Measurements from ENCODE around the gene MYLK.

Gene MYLK

DNA sequence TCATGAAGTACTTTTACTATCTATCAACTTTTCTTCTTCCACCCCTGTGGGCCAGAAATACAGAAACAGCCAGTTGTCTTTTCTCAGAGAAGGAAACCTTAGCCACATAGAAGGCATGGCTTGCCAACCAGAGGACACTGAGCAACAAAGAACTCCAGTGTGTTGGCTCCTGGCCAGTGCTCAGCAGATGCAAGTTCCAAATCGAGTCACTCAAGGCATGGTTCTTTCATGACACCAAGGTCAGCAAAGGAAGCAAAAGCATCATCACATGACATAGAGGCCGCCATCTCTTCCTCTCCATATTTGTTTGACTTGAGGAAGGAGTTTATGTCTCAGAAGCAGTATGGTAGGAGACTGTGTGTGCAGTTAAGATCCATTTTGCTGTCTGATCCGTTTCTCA, 92.2 kb downstream of the MYLK start:
- DNase-seq, result no peak

DNA sequence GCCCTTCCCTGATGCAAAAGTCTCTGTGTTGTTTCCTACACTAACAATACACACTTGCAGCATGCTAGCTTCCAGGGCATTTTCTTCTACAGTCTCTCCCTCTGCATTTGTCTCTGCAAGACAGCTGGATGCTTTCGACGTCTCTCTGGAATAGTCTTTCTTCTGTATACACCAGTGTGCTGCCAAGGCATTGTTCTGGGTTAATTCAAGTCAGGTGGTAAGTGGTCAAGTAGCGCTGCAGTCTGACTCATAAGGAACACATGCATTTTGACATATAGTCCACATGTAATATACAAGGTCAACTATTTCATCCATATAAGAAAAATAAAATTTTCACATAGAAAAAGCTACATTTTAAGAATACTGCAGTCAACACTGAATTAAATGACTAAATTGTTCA, 92.7 kb downstream of the MYLK start:
- no peak for DNase-seq

DNA sequence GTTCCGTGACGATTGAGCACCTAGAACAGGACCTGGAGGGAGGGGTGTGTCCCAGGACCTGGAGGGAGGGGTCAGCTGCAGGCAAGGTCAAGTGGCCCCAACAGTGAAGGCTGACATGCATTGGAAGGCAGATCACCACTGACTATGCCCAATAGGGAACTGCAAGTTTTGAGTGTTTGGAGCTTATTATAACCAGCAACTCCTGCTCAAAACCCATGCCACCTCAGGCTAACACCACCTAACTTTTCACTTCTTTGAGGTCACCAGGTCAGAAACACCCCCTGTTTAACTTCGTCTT, 93.1 kb downstream of the MYLK start:
- no peak for DNase-seq

- DNase-seq, result no peak
Observed at GRCh38 chr3:123790254-123791072, 93.7 kb downstream of the MYLK start.

DNA sequence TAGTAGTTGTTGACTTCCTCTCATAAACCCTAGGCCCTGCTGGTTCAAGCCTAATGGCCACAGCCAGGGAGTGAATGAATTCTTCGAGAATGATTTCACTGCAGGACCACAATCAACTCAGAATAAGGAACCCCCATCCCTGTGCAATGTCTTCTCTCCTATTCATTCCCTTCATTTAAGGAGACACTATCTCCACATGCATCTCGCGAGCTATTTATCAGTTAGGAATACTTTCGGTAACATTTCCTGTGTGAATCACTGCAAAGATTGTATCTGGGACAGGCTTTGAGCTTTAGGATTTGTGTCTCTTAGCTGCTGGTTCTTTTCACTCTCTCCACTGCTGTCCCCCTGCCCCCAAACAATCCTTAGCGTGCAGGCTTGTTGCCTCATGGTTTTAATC, 94.4 kb downstream of the MYLK start:
- no peak for DNase-seq

- DNase-seq, result no peak
Observed at GRCh38 chr3:123789160-123789559, 95.0 kb downstream of the MYLK start.

- no peak for DNase-seq
Observed at GRCh38 chr3:123788710-123789109, 95.4 kb downstream of the MYLK start.

DNA sequence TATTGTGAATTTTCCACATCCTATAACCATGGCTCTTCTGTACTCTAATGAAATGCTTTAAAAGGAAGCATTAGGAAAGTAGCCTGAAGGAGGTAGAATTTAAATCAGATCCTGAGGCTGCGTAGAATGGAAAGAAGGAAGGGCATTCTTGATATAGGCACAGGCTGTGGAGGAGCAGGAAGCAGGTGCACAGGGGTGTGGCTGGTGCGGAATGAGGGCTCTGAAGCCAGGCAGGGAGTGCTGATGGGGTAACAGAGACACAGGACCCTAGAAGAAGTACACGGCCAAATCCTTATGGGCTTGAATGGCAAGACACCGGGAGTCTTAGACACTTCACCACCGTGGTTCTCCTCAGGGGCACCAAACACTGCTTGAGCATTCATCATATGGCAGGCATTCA, 97.0 kb downstream of the MYLK start:
- no peak for DNase-seq

DNA sequence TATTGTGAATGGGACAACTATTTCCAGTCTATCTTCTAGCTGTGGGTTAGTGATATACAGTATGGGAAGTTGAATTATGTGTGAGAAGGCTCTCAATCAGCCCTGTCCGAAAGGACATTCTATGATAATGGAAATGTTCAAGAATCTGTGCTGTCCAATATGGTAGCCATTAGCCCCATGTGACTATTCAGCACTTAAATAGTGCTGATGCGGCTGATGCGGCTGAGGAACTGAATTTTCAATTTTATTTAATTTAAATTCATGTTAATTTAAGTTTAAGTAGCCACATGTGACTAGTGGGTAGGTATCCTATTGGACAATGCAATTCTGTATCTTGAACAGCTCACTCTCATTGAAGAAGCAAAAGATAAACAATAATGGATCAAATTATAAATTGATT, 98.5 kb downstream of the MYLK start:
- no peak for DNase-seq

GRCh38 chr3:123783811-123784210, 100.3 kb downstream of the MYLK start:
- no peak for DNase-seq

- no peak for DNase-seq
Observed at GRCh38 chr3:123783050-123783689, 101.0 kb downstream of the MYLK start.

- DNase-seq, result no peak
Observed at GRCh38 chr3:123782488-123782887, 101.6 kb downstream of the MYLK start.

GRCh38 chr3:123781571-123782275, 102.4 kb downstream of the MYLK start:
- DNase-seq, result no peak

DNA sequence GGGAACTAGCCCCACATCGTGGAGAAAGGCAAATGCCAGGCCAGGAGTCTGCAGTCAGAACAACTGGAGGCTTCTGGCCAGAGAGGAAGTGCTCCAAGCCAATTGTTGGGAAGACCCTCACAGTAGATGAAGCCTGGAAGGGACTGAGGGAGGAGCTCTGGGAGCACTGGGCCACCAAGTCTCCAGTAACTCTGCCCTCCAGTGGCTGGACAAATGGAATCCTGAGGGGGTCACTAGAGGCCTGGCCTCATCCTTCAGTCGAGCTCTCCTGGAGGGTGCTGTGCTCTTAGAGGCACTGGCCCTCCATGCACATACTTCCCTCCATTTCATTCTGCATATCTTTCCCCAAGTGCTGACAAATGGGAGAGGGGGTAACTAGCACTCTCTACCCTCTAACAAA, 103.0 kb downstream of the MYLK start:
- no peak for DNase-seq

- no peak for DNase-seq
Observed at GRCh38 chr3:123780656-123781055, 103.5 kb downstream of the MYLK start.

- no peak for DNase-seq
Observed at GRCh38 chr3:123779655-123780231, 104.4 kb downstream of the MYLK start.

DNA sequence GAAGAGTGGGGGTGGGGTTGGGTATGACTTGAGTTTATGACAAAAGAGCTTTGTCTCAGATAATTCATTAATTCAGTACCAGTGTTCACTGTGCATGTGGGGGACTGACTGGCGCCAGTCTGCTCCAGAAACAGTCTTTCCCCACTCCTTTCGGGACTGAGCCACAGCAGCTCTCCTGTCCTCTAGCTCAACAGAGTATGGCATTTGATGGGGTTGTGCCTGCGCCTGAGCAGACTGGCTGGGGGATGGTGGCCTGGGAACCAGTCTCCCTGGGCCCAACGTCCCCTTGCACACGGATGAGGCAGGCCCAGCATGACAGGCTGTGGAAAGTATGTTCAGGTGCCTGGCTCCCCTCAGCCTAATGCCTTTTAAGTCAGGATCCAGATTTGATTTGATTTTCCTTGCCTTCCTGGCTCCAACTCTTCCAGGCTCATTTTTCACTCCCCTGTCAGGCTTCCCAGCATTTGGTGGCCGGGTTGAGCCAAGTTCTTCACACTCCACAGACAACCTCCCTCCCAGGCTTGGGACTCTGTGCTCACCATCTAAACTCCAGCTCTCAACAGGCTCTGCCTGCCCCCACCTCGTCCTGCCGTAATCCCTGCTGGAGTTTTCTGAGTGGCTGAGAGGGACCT, 105.0 kb downstream of the MYLK start:
- no peak for DNase-seq

DNA sequence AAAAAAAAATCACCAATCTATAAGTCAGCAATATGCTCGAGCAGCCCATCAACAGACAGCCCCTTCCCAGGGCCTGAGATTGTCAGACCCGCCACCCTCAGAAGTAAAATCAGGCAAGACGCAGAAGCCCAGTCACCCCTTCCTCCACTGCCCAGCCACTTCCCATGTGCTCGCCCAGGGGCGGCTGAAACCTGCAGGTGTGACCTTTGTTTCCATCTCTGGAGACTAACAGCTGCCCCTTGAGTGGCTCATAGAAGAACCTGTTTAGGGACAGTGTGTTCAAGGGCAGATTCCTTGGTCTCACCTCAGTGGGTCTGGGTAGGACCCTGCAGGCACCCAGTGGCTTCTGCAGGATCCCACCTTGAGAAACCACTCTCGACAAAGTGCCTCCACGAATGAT, 105.6 kb downstream of the MYLK start:
- no peak for DNase-seq

DNA sequence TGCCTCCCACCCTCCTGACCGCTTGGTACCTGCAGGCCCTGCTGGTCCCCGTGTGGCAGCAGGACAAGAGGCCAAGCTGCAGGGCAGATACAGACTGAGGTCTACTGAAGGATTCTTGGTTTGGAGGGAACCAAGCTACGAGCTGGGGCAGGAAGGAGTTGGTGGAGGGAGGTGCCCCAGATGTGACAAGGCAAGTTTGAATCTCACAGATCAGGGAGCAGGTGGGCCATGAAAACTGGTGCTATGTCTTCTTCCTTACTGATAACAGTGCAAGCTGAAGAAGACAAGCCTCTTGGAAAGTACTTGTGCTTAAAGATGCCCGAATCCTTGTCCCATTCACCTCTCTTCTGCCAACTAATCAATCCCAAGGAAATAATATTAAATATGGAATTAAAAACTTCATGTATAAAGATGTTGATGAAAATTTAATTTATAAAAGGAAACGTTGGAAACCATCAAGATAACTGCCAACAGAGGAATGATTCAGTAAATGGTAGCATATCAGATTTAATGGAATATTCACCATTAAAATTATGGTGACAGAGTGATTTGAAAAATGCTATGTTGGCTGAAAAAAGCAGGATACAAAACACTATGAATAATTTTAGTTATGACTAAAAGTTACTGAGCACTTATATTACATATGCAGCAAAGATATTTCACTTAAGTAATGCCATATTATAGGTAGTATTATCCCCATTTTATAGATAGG, 107.9 kb downstream of the MYLK start:
- no peak for DNase-seq

DNA sequence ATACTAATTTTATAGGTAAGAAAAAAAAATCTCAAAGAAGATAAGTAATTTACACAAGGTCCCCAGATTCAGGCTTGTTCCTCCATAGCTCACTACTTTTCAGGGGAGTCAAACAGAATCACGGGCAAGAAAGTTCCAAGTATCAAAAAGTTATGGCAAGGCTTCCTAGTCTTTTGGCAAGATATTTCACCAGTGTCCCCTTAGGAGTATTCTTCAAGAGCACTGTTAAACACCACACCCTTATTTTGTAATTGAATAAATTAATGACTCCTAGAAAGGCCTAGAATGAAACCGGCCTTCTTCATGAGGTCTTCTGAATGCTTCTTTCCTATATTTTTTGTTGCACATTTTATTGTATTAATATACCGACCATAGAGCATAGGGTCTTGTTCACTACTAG, 109.7 kb downstream of the MYLK start:
- DNase-seq, result no peak

GRCh38 chr3:123773681-123774431, 110.3 kb downstream of the MYLK start:
- no peak for DNase-seq

GRCh38 chr3:123769356-123769743, 114.8 kb downstream of the MYLK start:
- DNase-seq, result no peak
